Fibroblast of skin of left biceps (primary cell): ENCODE measurements around the gene C11orf52.

Experiments
- DNase-seq, 2 experiments: peaks; one replicate each; pipeline ENCODE4 v3.0.0-alpha.2; 2013; ENCODE audit warnings: low read depth in 2 of 2

The C11orf52 gene

GRCh38 chr11:111975076-111975806, 56.5 kb downstream of the C11orf52 start:
- DNase-seq, result no peak

GRCh38 chr11:111976119-111976766, 57.5 kb downstream of the C11orf52 start:
- no peak for DNase-seq
